ENCODE measurements around the gene NFATC2IP.
"Not testable (repeated sequence)": the region's sequence is repeated elsewhere in the genome, so short reads cannot be mapped to it uniquely, and the experiment has no call there.

The NFATC2IP gene

DNA sequence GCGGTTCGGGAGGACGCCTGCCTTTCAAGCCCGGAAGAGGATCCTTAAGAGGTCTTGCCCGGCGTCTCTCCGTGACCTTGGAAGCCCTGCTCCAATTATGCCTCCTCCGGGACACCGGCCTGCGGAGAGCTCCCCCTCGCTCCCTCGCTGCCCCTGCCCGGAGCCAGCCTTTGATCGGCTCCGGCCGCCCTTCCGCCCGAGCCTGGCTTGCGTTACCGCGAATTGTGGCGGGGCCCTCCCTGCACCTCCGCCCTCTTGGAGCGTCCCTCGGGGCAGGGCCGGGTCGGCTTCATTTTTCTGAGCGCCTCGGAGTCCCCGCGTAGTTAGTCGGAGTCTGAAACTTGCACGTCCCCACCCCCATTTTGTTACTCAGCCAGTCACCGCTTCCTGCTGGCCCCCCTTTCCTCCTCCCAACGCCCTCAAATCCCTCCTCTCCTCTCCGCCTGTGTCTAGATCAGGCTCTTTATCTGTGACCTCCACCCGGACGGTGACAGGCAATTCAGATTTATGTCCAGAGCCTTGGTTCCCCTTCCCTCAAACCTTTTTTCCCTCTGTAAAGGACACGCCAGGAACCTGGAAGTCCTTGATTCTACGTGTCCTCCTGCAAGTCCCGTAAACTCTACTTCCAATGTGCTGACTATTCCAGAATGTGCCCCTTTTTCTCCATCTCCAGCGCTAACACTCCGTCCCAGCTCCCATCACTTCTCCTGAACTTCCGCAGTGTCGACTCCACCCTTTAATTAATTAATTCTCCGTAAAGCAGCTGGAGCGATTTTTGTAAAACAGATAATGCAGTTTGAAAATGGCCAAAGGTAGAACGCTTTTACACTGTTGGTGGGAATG, 25.1 kb upstream of the NFATC2IP start:
- TF ChIP-seq, protein P1, sequence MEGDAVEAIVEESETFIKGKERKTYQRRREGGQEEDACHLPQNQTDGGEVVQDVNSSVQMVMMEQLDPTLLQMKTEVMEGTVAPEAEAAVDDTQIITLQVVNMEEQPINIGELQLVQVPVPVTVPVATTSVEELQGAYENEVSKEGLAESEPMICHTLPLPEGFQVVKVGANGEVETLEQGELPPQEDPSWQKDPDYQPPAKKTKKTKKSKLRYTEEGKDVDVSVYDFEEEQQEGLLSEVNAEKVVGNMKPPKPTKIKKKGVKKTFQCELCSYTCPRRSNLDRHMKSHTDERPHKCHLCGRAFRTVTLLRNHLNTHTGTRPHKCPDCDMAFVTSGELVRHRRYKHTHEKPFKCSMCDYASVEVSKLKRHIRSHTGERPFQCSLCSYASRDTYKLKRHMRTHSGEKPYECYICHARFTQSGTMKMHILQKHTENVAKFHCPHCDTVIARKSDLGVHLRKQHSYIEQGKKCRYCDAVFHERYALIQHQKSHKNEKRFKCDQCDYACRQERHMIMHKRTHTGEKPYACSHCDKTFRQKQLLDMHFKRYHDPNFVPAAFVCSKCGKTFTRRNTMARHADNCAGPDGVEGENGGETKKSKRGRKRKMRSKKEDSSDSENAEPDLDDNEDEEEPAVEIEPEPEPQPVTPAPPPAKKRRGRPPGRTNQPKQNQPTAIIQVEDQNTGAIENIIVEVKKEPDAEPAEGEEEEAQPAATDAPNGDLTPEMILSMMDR (IDR thresholded peaks at IDR 0.05; ENCODE audit: insufficient read depth, low read depth, low read length, missing control alignments): no peak
- peak overlapping the region; percentile 76 for H3K4me3 ChIP-seq (ENCODE audit: low read length)
- peak; percentile 81 for DNase-seq (ENCODE audit: low read depth)

- not testable (repeated sequence) for DNase-seq (ENCODE audit: low read depth); H3K4me3 ChIP-seq (ENCODE audit: low read length)
Measured at GRCh38 chr16:28926284-28926683, 24.5 kb upstream of the NFATC2IP start.

GRCh38 chr16:28927815-28928214, 22.9 kb upstream of the NFATC2IP start:
- no peak for DNase-seq (ENCODE audit: low read depth)
- TF ChIP-seq, protein P1 (IDR thresholded peaks at IDR 0.05; ENCODE audit: insufficient read depth, low read depth, low read length, missing control alignments): no peak
- H3K4me3 ChIP-seq (ENCODE audit: low read length): no peak overlapping the region

DNA sequence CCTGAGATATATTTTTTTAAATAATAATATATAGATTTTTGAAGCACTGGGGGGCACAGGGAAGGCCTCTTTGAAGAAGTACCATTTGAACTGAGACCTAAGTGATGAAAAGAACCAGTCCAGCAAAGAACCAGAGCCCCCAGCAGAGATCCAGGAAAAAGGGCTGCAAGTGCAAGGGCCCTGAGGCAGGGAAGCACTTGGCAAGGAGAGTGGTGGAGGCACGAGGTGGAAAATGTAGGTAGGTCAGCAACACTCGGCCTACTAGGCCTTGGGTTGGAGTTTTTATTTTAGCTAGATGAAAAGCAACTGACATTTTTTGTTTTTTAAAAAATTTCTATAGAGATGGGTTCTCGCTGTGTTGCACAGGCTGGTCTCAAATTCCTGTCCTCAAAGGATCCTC, 20.5 kb upstream of the NFATC2IP start:
- TF ChIP-seq, protein P1 (IDR thresholded peaks at IDR 0.05; ENCODE audit: insufficient read depth, low read depth, low read length, missing control alignments): no peak
- H3K4me3 ChIP-seq (ENCODE audit: low read length): no peak overlapping the region
- no peak for DNase-seq (ENCODE audit: low read depth)

GRCh38 chr16:28930652-28931051, 20.1 kb upstream of the NFATC2IP start:
- no peak for DNase-seq (ENCODE audit: low read depth)
- no peak overlapping the region for H3K4me3 ChIP-seq (ENCODE audit: low read length)
- TF ChIP-seq, protein P1 (IDR thresholded peaks at IDR 0.05; ENCODE audit: insufficient read depth, low read depth, low read length, missing control alignments): no peak

- no peak within 1 kb of the TSS for H3K4me3 ChIP-seq (ENCODE audit: low read length)
- no peak for DNase-seq (ENCODE audit: low read depth)
Measured at GRCh38 chr16:28931801-28932225, 18.9 kb upstream of the NFATC2IP start, which contains the start of gene CD19. Gene CD19 (plus strand): TSS chr16:28931971. CDS start chr16:28932001, 30 bp downstream.

DNA sequence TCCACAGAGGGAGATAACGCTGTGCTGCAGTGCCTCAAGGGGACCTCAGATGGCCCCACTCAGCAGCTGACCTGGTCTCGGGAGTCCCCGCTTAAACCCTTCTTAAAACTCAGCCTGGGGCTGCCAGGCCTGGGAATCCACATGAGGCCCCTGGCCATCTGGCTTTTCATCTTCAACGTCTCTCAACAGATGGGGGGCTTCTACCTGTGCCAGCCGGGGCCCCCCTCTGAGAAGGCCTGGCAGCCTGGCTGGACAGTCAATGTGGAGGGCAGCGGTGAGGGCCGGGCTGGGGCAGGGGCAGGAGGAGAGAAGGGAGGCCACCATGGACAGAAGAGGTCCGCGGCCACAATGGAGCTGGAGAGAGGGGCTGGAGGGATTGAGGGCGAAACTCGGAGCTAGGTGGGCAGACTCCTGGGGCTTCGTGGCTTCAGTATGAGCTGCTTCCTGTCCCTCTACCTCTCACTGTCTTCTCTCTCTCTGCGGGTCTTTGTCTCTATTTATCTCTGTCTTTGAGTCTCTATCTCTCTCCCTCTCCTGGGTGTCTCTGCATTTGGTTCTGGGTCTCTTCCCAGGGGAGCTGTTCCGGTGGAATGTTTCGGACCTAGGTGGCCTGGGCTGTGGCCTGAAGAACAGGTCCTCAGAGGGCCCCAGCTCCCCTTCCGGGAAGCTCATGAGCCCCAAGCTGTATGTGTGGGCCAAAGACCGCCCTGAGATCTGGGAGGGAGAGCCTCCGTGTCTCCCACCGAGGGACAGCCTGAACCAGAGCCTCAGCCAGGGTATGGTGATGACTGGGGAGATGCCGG, 18.2 kb upstream of the NFATC2IP start:
- TF ChIP-seq, protein P1 (IDR thresholded peaks at IDR 0.05; ENCODE audit: insufficient read depth, low read depth, low read length, missing control alignments): no peak
- no peak for DNase-seq (ENCODE audit: low read depth)
- H3K4me3 ChIP-seq (ENCODE audit: low read length): no peak overlapping the region

More at GRCh38 chr16:28931801-28932225, 18.9 kb upstream of the NFATC2IP start, which contains the start of gene CD19:
- TF ChIP-seq, protein P1 (IDR thresholded peaks at IDR 0.05; ENCODE audit: insufficient read depth, low read depth, low read length, missing control alignments): no peak

Data from epithelial cell of esophagus (primary cell).